GM23338 (cell line): Measurements from ENCODE around the gene DAPK1. TPM values are rescaled to one million over a fixed set of nuclear protein-coding genes. Genes with fewer than 3 reads are reported as not detected.

Experiments
- ATAC-seq: fragments of 200-7000 bp; cut with Tn5 transposase; 3 replicates; pipeline ENCODE4 v1.9.1; 2020
- DNase-seq: peaks from one replicate; pipeline ENCODE4 v3.0.0-alpha.2; 2015; ENCODE audit warnings: low spot score
- H2AFZ ChIP-seq: fragments of 200-600 bp; sonication (generic); 2 replicates; pipeline ENCODE4 v1.8.0; 2016; ENCODE audit warnings: antibody characterized with exemption, mild to moderate bottlenecking, moderate library complexity
- H3F3A ChIP-seq: fragments of 200-600 bp; sonication (generic); replicated peaks from 2 replicates; pipeline ENCODE4 v1.8.0; 2017; ENCODE audit warnings: antibody characterized with exemption, mixed run types, low read depth
- H3K27ac ChIP-seq: fragments of 200-600 bp; sonication (generic); 2 replicates; pipeline ENCODE4 v1.6.1; 2016; ENCODE audit warnings: low read depth
- H3K27me3 ChIP-seq: fragments of 200-600 bp; sonication (generic); 2 replicates; pipeline ENCODE4 v1.8.0; 2016; ENCODE audit warnings: mild to moderate bottlenecking, mixed run types, moderate library complexity; ENCODE audit not compliant: insufficient read depth
- H3K36me3 ChIP-seq: fragments of 200-600 bp; sonication (generic); 2 replicates; pipeline ENCODE4 v1.8.0; 2016; ENCODE audit warnings: mild to moderate bottlenecking; ENCODE audit not compliant: insufficient read depth
- H3K4me1 ChIP-seq: fragments of 200-600 bp; sonication (generic); 2 replicates; pipeline ENCODE4 v1.8.0; 2016; ENCODE audit warnings: mild to moderate bottlenecking, moderate library complexity; ENCODE audit not compliant: insufficient read depth
- H3K4me2 ChIP-seq: fragments of 200-600 bp; sonication (generic); 2 replicates; pipeline ENCODE4 v1.7.1; 2017; ENCODE audit warnings: mixed run types
- H3K4me3 ChIP-seq: fragments of 200-600 bp; sonication (generic); 2 replicates; pipeline ENCODE4 v1.6.1; 2016; ENCODE audit warnings: mixed run types
- H3K79me2 ChIP-seq: fragments of 200-600 bp; sonication (generic); replicated peaks from 2 replicates; pipeline ENCODE4 v1.8.0; 2017; ENCODE audit warnings: mild to moderate bottlenecking; ENCODE audit not compliant: insufficient read depth
- H3K9me2 ChIP-seq: fragments of 200-600 bp; sonication (generic); 2 replicates; pipeline ENCODE4 v1.8.0; 2017; ENCODE audit not compliant: insufficient read depth
- H4K20me1 ChIP-seq: fragments of 200-600 bp; sonication (generic); replicated peaks from 2 replicates; pipeline ENCODE4 v1.8.0; 2017; ENCODE audit warnings: mild to moderate bottlenecking; ENCODE audit not compliant: insufficient read depth
- H3K27ac Mint-ChIP-seq: 2 replicates; pipeline ENCODE4 v1.8.0; 2020; ENCODE audit warnings: inconsistent platforms, mild to moderate bottlenecking, moderate library complexity, mixed read lengths
- H3K27me3 Mint-ChIP-seq: 3 replicates; pipeline ENCODE4 v1.8.0; 2022; ENCODE audit warnings: low read depth, mild to moderate bottlenecking, moderate library complexity, mixed read lengths, inconsistent platforms; ENCODE audit not compliant: insufficient read depth, poor library complexity
- H3K36me3 Mint-ChIP-seq: 3 replicates; pipeline ENCODE4 v1.8.0; 2021; ENCODE audit warnings: low read depth, mild to moderate bottlenecking, inconsistent platforms, moderate library complexity, mixed read lengths
- H3K4me1 Mint-ChIP-seq: 3 replicates; pipeline ENCODE4 v1.8.0; 2020; ENCODE audit warnings: mild to moderate bottlenecking, inconsistent platforms, mixed read lengths
- H3K4me3 Mint-ChIP-seq: 3 replicates; pipeline ENCODE4 v1.8.0; 2021; ENCODE audit warnings: moderate library complexity, mild to moderate bottlenecking, inconsistent platforms, mixed read lengths
- H3K9me3 Mint-ChIP-seq: 3 replicates; pipeline ENCODE4 v1.8.0; 2020; ENCODE audit warnings: moderate library complexity, mild to moderate bottlenecking, inconsistent platforms, mixed read lengths
- EZH2 ChIP-seq: fragments of 200-600 bp; sonication (generic); IDR thresholded peaks from one replicate; pipeline ENCODE4 v1.8.0; 2017; ENCODE audit warnings: antibody characterized with exemption, mild to moderate bottlenecking, low read depth; ENCODE audit not compliant: unreplicated experiment
- JUNB ChIP-seq: IDR thresholded peaks from one replicate; pipeline ENCODE4 v1.6.1; 2016; ENCODE audit warnings: antibody characterized with exemption; ENCODE audit not compliant: unreplicated experiment
- POLR2AphosphoS5 ChIP-seq: IDR thresholded peaks from 2 replicates; pipeline ENCODE4 v1.6.1; 2016; ENCODE audit warnings: antibody characterized with exemption, low read depth
- REST ChIP-seq: IDR thresholded peaks from one replicate; pipeline ENCODE4 v1.6.1; 2018; ENCODE audit warnings: antibody characterized with exemption; ENCODE audit not compliant: unreplicated experiment
- ZNF114 ChIP-seq: fragments of 250-450 bp; sonication (Bioruptor Pico); IDR thresholded peaks from 2 replicates; pipeline ENCODE4 v1.5.0; 2020; ENCODE audit warnings: mild to moderate bottlenecking, moderate library complexity
- polyA plus RNA-seq: library from polyadenylated mRNA; unstranded; fragments of >200 nt; fragmentation: Nextera tagmentation; extraction: Ambion mirVana; gene quantifications from 2 replicates; pipeline ENCODE4 v1.2.1, GENCODE V29; 2016
- total RNA-seq: library from RNA; depleted of rRNA; stranded (reverse); fragments of >200 nt; shearing (Covaris generic); gene quantifications from 2 replicates; pipeline ENCODE4 v1.2.3, GENCODE V29; 2014

DAPK1 gene
- total and polyA plus RNA-seq, 2 experiments from 2014 or later = 37.0 to 134 TPM

- H3F3A ChIP-seq = 0 out of 2 replicates have a peak, but pooled peaks cover 1% of the 10 kb centered on the region
- H3K36me3 ChIP-seq = no peaks in the 10 kb centered on the region
- no peak overlapping the region for H3K4me2 ChIP-seq
- Mint-ChIP-seq H3K27me3 (peaks cover 3% of the 10 kb centered on the region), H3K36me3 (no peaks in the 10 kb centered on the region), H3K27ac (no peak overlapping the region), H3K9me3 (no peaks in the 10 kb centered on the region), H3K4me3 (no peak overlapping the region), H3K4me1 (no peaks in the 10 kb centered on the region; the same call in 2 of the 3 replicates)
- H3K9me2 ChIP-seq = no peaks in the 10 kb centered on the region
- H3K79me2 ChIP-seq = no peaks in the 10 kb centered on the region
- no peak for TF ChIP-seq POLR2AphosphoS5
- no peak overlapping the region for H3K27ac ChIP-seq
- no peaks in the 10 kb centered on the region for H3K4me1 ChIP-seq
- H3K4me3 ChIP-seq = no peak overlapping the region
- no peaks in the 10 kb centered on the region for H4K20me1 ChIP-seq
- ATAC-seq = no peak; the same call in 1 of the 3 replicates
- H2AFZ ChIP-seq = peak overlapping the region; percentile 74
- DNase-seq = no peak
- no peaks in the 10 kb centered on the region for H3K27me3 ChIP-seq
Observed at GRCh38 chr9:87478226-87478992, 19.3 kb upstream of the DAPK1 start.

- no peaks in the 10 kb centered on the region for H4K20me1 ChIP-seq
Observed at GRCh38 chr9:87479801-87480201, 17.9 kb upstream of the DAPK1 start.

More at GRCh38 chr9:87479801-87480201, 17.9 kb upstream of the DAPK1 start:
- DNase-seq (no peak), ATAC-seq (no peak)
- Histone ChIP-seq H3K4me1 (no peaks in the 10 kb centered on the region), H3K27ac (no peak overlapping the region), H3K27me3 (no peaks in the 10 kb centered on the region), H2AFZ (peak overlapping the region; percentile 66), H3F3A (0 out of 2 replicates have a peak, but pooled peaks cover 2% of the 10 kb centered on the region), H3K4me3 (no peak overlapping the region), H3K4me2 (no peak overlapping the region), H3K9me2 (no peaks in the 10 kb centered on the region), H3K79me2 (no peaks in the 10 kb centered on the region), H3K36me3 (no peaks in the 10 kb centered on the region)
- no peaks in the 10 kb centered on the region for H3K9me3 Mint-ChIP-seq
- no peak for TF ChIP-seq REST
- no peak for TF ChIP-seq JUNB
- no peak for TF ChIP-seq POLR2AphosphoS5
- no peak for TF ChIP-seq ZNF114 (CRISPR knock-in tag)
- TF ChIP-seq EZH2 = no peak
- peaks cover 3% of the 10 kb centered on the region for H3K27me3 Mint-ChIP-seq
- H3K4me3 Mint-ChIP-seq = no peak overlapping the region
- no peaks in the 10 kb centered on the region; the same call in 2 of the 3 replicates for H3K4me1 Mint-ChIP-seq
- no peak overlapping the region; the same call in 1 of the 2 replicates for H3K27ac Mint-ChIP-seq
- no peaks in the 10 kb centered on the region for H3K36me3 Mint-ChIP-seq
